GM12873 (cell line): Measurements from ENCODE around the gene ARMC9.
A peak's percentile ranks its signal among the peaks of the same experiment; 100 is the strongest.

Experiments used
- TF ChIP-seq, protein P1 (sequence below): IDR thresholded peaks from 2 replicates; pipeline ENCODE4 v1.5.1; 2012; ENCODE audit warnings: low read depth, mild to moderate bottlenecking, moderate library complexity, low read length, control low read depth; ENCODE audit not compliant: insufficient read depth; ENCODE audit errors: missing control alignments

ARMC9 gene

DNA sequence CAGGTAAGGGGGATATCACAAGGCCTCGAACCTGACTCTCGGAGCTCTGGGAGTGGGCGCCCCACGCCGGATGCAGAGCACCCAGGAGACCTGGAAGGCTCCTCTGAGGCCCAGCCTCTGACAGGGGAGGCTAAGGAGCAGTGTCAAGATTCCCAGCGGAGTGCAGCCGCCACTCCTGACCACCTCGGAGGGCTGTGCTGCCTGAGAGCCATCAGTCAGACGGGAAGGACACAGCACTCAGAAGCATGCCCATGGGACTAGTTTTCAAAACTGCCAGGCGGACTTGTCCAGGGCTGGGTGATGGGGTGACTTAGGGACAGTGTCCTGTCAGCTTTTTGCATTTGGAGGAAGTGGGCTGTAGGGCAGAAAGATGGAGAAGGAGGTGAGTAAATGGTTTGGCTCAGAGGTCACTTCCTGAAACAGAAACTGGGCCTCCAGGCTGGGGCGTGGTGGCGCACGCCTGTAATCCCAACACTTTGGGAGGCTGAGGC, 162.5 kb downstream of the ARMC9 start:
- TF ChIP-seq, protein P1, sequence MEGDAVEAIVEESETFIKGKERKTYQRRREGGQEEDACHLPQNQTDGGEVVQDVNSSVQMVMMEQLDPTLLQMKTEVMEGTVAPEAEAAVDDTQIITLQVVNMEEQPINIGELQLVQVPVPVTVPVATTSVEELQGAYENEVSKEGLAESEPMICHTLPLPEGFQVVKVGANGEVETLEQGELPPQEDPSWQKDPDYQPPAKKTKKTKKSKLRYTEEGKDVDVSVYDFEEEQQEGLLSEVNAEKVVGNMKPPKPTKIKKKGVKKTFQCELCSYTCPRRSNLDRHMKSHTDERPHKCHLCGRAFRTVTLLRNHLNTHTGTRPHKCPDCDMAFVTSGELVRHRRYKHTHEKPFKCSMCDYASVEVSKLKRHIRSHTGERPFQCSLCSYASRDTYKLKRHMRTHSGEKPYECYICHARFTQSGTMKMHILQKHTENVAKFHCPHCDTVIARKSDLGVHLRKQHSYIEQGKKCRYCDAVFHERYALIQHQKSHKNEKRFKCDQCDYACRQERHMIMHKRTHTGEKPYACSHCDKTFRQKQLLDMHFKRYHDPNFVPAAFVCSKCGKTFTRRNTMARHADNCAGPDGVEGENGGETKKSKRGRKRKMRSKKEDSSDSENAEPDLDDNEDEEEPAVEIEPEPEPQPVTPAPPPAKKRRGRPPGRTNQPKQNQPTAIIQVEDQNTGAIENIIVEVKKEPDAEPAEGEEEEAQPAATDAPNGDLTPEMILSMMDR = no peak

- TF ChIP-seq, protein P1 = peak; percentile 53
These were observed 163.5 kb downstream of the ARMC9 start for GRCh38 chr2:231361701-231362554.

DNA sequence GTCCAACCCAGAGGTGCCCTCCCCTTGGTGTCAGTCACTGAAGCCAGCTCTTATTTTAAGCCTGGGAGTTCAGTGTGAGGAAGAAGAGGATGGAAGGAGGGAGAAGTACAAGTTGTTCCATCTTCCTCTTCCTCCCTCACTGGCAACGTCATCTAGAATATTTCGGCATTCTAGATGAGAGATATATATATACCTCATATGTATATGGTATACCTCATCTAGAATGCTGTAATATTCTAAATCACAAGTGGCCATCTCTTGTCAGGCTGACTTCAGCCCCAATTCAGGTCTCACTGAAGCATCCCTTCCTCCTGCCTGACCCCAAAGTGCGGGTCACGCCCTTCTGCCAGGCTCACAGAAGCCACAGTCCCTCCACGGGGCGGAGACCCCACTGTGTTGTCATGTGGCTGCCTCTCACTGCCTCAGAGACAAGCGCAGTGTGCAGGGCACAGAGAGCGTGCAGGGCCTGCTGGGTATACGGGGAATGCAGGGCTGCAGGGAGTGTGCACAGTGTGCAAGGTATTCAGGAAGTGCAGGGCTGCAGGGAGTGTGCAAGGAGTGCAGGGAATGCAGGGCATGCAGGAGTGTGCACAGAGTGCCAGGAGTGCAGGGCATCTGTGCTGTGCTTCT, 164.2 kb downstream of the ARMC9 start:
- TF ChIP-seq, protein P1 = no peak

DNA sequence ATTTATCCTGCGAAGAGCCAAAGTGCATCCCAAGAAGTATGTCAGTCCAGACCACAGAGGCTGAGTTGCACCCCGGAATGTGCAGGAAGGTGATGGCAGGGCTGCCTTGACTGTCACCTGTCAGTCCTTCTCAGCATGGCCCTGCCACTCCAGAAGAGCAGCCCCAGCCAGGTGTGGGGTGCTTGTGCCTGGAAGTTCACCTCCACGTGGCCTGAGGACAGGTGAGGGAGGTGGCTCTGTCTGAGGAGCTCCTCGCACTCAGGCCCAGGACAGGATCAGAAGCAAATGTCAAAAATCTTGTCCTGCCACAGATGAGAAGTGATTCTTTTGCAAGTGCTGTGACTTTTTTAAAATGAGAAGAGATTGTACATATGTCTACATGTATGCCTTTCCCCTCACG, 165.6 kb downstream of the ARMC9 start:
- TF ChIP-seq, protein P1 = no peak

DNA sequence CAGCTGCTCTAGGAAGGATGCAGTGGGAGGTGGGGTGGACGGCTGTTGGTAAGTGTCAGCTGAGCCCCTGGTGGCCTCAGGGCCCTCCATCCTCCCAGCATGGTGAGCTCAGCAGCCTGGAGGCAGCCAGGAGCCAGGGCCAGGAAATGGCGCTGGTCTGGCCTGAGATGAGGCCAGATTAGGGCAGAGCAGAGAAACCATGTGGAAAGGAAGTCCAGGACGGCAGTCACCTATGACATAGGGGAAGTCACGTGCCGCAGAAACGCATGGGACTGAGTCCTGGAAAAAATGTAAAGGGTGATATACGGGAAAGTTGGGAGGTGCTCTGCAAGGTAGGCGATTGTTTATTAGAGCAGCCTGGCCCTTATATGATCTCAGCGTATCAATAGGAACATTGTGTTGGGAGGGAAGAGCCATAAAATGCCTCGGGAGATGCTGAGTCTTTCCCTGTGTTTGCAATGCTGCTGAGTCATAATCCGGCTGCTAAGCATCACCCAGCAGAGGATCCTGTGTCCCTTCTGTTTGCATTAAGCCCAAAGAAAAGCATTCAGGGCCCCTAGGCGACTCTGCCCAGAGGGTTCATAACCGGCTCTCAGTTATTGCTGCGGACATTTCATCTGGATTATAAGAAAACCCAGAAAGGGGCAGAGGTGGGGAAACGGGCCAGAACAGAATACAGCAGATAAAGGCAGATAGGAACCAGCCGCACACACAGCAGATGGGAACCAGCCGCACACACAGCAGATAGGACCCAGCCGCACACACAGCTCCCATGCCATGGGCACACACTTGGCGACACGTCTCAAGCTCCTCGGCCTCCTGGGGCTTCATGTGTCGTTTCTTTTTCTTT, 166.8 kb downstream of the ARMC9 start:
- TF ChIP-seq, protein P1 = no peak

DNA sequence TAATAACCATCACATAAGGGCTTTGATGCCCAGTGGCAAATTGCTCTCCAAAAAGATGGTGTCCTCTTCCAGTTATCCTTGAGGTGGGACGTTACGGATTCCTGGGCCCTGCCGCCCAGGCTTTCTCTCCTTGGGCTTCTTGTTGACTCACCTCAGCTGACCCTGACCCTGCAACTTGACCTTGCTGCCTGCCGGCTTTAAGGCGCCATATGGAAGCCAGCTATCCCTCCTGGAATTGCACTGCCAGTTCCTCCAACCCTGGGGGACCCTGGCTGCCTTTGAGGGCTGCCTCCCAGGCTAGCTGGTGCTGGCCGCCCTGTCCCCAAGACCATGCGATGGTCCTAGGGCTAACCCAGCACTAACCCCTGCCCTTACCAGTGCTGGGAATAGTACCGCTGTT, 168.7 kb downstream of the ARMC9 start:
- TF ChIP-seq, protein P1 = no peak
